Suppressor macrophage treated with lipopolysaccharide for 4 hours (primary cell): ENCODE results near the gene LIPE.
"Not testable (repeated sequence)": the region's sequence is repeated elsewhere in the genome, so short reads cannot be mapped to it uniquely, and the experiment has no call there.

ENCODE experiments used
- DNase-seq: peaks from one replicate; pipeline ENCODE4 v3.0.0-alpha.2; 2020

Gene LIPE, protein sequence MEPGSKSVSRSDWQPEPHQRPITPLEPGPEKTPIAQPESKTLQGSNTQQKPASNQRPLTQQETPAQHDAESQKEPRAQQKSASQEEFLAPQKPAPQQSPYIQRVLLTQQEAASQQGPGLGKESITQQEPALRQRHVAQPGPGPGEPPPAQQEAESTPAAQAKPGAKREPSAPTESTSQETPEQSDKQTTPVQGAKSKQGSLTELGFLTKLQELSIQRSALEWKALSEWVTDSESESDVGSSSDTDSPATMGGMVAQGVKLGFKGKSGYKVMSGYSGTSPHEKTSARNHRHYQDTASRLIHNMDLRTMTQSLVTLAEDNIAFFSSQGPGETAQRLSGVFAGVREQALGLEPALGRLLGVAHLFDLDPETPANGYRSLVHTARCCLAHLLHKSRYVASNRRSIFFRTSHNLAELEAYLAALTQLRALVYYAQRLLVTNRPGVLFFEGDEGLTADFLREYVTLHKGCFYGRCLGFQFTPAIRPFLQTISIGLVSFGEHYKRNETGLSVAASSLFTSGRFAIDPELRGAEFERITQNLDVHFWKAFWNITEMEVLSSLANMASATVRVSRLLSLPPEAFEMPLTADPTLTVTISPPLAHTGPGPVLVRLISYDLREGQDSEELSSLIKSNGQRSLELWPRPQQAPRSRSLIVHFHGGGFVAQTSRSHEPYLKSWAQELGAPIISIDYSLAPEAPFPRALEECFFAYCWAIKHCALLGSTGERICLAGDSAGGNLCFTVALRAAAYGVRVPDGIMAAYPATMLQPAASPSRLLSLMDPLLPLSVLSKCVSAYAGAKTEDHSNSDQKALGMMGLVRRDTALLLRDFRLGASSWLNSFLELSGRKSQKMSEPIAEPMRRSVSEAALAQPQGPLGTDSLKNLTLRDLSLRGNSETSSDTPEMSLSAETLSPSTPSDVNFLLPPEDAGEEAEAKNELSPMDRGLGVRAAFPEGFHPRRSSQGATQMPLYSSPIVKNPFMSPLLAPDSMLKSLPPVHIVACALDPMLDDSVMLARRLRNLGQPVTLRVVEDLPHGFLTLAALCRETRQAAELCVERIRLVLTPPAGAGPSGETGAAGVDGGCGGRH

DNA sequence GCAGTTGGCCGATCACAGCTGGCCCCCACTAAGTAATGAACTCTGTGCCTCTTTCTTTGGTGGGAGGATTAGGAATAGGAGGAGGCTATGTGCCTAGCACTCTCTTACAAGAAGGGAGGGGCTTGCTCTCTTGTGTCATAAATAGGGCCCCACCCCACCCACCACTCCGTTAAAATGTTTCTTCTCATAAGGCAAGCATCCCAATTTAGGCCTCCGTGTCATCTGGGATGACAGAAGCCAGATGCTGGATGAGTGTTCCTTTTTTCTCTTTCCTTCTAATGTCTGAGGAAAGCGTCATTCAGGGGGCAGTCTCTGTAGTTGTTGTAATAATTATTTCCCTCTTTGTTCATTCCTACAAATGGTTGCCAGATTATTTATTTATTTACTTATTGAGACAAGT is at the start of gene LIPE:
Gene LIPE, minus strand, starts transcription at position 76 of the 400 bp plus-strand sequence. CDS start 239 bp downstream, outside the sequence.
- peak; percentile 34 for DNase-seq

DNA sequence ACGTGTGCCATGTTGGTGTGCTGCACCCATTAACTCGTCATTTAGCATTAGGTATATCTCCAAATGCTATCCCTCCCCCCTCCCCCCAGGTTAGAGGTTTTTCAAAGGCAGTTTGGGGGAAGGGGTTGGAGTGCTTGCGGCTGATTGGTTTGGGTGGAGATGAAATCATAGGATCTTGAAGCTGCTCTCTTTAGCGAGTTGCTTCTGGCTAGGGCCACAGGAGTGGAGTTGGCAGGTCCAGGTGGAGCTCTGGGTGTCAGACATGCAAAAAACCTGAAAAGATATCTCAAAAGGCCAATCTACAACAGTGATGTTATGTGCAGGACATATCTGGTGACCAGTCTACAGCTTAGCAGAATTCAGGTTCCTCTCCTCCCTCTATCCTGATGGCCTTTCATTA is 48.2 kb upstream of the LIPE start:
- DNase-seq = no peak

DNA sequence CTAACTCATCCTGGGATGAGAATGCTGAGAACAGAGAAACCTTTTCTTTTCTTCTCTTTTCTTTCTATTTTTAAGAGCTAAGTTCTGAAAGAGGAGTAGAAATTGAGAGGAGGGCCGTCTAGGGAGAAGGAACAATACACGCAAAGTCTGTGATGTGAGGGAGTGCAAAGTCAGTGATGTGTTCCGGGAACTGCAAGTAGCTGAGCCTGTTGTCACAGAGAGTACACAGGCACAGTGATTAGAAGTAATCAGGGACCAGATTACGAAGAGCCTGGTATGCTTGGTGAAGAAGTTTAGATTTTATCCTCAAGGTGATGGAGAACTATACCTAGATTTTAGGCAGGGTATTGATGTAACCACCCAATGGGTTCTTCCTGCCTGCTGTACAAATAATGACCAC is 47.6 kb upstream of the LIPE start:
- no peak for DNase-seq

DNA sequence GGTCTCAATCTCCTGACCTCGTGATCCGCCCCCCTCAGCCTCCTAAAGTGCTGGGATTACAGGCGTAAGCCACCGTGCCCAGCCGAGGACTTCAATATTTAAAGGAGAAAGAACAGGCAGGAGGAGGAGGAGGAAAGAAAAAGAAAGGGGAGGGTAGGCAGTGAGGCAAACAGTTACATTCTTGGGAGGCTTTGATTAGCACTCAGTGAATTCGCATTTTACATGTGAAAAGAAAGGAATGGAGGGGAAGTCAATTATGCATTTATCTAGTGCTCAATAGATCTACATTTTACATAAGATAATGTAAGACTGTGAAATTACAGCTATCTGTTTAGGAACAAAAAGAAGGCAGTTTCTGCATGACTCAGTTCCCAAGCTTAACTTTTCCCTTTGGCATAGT is 46.5 kb upstream of the LIPE start:
- no peak for DNase-seq

DNA sequence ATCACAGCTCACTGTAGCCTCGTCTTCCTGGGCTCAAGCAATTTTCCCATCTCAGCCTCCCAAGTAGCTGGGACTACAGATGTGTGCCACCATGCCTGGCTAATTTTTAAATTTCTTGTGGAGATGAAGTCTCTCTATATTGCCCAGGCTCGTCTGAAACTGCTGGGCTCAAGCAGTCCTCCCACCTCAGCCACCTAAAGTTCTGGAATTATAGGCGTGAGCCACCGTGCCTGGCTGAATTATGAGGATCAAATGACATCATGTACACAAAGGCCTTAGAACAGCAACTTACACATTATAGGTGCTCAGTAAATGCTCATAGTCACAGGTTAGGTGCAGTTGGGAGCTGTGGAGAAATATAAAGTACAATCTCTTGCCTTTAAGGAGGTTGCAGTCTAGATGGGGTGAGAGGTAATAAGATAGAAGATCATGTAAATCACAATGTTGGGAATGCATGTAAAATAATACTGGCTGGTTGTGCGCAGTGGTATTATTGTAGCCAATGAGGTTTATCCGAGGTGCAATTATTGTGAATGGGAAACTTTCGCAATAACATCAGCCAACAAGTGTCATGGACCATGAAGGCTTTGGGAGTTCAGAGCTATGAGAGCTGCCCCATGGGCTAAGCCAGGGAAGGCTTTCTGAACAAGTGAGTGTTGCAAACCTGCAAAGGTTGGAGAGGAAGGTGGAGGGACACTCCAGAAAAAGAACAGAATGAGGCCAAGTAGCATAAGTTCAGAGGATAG is 45.4 kb upstream of the LIPE start:
- DNase-seq = no peak

DNA sequence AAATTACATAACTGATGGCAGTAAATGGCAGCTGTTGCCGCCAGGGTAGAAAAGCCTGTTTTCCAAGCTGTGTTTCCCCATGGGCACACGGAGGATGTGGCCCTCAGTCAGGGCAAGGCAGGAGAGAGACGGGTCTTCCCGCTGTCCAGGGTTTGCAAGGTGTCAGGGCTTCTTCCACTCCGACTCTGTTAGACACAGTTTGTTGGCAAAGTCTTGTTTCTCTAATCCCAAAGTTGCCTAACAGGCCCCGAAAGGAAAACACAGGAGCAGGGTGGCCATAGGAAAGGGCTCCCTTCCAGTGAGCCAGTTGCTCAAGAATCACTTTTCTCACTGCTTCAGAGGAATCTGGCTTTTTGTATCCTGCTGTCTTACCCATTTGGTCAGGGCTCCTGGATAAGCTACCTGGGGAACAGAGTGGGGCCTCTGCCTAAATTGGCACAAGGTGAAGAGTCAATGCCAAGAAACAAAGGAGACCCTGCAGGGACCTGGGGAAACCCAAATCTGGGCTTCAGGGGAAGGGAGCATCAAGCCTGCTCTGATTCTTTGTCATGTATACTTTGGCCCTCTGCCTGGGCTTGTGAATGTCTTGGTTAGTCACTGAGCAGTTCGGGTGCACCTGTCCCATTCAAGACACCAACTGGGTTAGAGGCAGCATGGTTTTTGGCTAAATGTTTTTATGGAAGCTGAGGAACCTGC is 44.5 kb upstream of the LIPE start:
- DNase-seq = no peak

DNA sequence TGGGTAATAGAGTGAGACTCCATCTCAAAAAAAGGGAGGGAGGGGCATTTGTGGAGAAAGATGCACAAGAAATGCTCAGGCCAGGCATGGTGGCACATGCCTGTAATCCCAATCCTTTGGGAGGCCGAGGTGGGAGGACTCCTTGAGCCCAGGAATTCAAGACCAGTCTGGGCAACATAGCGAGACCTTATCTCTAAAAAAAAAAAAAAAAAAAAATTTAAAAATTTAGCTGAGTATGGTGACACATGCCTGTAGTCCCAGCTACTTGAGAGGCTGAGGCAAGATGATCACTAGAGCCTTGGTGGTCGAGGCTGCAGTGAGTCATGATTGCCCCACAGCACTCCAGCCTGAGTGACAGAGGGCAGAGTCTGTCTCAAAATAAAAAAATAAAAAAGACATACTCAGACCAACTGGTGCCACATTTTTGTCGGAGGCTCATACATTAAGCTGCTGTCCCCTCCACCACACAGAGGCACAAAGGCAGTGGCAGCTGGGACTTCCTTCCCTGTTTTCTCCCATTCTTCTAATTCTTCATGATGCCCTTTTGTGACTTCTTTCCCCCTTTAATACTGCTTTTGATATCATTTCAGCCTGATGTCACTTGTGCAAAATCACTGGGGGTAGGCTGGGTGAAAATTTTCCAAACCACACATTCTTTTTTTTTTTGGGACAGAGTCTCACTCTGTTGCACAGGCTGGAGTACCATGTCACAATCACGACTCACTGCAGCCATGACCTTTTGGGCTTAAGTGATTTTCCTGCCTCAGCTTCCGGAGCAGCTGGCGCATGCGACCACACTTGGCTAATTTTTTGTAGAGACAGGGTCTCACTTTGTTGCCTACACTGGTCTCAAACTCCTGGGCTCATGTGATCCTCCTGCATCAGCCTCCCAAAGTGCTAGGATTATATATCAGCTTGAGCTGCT is 42.4 kb upstream of the LIPE start:
- peak; percentile 50 for DNase-seq

DNA sequence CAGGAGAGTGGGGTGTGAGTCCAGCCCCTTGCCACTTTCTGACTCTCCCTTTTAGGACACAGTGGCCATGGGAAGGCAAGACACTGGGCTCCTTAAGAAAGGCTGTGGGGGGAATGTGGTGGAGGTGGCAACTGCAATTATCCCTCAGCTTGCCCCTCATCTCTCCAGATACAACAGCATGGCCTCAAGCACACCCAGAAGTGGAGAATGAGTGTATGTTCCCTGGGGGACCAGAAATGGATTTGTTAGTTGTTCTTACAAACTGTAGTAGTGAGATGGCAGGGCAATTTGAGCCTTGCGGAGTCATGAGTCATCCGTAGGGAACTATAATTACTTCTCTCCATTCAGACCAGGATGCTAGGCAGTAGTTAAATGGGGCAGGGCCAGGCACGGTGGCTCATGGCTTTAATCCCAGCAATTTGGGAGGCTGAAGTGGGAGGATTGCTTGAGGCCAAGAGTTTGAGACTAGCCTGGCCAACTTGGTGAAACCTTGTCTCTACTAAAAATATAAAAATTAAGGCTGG is 41.1 kb upstream of the LIPE start:
- peak; percentile 15 for DNase-seq

DNA sequence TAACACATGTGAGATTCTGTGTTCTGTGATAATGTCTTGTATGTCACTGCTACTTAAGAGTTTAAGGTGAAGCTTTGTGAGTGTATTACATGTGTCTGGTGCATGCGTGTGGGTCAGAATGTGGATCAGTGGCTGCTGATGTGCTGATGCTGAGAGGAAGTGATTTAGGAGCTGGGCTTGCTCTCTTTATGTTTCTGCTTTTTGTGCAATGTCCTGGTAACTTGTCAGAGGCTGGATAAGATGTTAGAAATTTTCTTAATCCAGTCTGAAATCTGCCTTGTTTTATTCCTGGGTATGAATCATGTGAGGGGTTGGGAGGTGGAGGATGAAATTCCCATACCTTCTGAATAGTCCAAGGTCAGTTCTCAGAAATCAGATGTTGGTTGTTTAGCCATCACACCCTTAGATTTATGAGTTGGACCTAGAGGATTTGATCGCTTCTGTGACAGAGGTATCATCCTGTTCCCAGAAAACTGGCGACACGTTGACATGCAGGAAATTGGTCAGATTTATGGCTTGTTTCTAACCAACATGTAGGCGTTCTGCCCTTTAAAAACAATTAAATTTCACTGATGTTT is 40.1 kb upstream of the LIPE start:
- DNase-seq = peak; percentile 46

DNA sequence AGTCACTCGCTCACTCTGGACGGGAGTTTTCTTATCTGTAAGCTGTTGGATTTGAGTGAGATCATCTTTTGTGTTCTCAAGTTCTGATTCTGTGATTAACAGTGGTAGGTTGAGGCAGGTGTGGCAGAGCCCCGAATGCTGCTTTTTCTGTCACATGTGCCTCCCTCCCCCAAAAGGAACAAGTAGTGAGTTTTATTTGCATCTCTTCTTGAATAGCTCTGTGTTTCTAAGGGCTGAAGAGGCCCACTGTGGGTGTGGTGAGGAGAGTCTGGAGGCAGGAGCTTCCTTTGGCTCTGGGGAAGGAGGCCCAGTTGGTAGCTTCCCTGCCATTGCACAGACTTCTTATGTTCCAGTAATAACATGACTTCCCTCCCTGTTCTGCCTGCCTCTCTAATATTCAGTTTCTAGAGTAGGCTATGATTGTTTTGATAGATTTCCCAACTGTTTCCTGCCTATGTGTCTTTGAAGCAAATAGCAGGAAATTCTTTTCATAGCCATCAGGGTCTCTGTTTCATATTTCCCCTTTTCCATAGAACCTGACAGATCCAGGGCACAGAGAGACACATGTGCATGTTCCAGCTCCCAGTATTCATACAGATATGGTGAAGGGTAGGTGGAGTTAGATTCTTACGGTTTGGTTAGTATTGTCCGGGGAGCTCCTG is 39.5 kb upstream of the LIPE start:
- DNase-seq = peak; percentile 45

DNA sequence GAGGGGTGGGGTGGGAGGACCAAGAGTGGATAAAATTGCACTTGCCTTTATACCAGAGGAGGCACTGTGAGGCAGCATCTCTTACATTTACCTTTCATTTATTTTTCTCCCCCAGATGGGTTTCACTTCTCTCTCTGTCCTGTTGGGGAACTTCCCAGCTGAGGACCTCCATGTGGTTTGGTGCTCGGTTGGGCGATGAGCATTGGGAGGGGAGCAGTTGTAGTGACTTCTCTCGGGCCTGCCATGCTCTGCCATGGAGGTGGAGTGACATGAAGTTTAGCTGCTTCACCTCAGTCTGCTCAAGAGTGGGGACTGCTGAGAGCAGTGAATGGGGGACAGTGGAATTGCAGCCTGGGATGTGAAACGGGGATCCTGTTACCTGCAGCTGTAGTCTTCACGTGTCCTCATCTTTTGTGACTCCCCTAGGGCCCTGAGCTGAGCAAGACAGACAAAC is 38.7 kb upstream of the LIPE start:
- DNase-seq = peak; percentile 39

DNA sequence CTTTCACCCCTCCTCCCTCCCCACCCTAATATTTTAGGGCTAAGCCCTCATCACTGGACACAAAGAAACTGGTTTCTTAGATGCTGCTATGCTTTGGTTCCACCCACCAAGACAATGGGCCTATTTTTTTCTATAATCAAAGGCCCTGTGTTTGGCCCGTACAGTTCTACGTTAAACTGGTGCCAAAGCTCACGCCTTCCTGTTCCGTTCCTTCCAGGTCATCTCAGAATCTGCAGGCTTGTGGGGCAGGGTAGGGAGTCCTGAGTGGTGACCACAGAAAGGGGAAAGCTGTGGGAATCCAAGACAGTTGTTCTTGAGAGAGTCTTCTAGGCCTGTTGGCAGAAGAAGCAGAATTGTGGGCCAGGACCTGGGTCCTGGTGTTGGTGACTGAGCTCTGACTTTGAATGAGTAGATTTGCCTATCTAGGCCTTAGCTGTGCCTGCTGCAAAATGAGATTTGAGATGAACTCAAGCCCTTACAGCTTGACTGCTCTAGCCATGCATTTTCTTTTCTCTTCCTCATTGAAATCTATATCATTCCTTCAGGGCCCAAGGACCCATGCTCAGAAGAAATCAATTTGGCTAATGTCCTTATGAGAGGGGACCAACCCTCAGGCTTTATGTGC is 34.6 kb upstream of the LIPE start:
- DNase-seq = no peak

DNA sequence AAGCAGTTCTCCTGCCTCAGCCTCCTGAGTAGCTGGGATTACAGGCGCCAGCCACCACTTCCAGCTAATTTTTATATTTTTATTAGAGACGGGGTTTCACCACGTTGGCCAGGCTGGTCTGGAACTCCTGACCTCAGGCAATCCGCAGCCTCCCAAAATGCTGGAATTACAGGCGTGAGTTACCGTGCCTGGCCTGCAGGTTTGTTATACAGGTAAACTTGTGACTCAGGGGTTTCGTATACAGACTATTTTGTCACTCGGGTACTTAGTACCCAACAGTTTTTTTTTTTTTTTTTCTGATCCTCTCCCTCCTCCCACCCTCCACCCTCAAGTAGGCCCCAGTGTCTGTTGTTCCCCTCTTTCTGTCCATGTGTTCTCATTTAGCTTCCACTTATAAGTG is 34.0 kb upstream of the LIPE start:
- not testable (repeated sequence) for DNase-seq

DNA sequence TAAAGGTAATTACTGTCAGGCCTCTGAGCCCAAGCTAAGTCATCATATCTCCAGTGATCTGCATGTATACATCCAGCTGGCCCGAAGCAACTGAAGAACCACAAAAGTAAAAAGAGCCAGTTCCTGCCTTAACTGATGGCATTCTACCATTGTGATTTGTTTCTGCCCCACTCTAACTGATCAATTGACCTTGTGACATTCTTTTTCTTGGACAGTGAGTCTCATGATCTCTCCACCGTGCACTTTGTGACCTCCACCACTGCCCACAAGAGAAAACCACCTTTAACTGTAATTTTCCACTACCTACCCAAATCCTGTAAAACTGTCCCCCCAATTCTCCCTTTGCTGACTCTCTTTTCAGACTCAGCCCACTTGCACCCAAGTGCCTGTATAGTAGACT is 32.7 kb upstream of the LIPE start:
- DNase-seq = no peak

DNA sequence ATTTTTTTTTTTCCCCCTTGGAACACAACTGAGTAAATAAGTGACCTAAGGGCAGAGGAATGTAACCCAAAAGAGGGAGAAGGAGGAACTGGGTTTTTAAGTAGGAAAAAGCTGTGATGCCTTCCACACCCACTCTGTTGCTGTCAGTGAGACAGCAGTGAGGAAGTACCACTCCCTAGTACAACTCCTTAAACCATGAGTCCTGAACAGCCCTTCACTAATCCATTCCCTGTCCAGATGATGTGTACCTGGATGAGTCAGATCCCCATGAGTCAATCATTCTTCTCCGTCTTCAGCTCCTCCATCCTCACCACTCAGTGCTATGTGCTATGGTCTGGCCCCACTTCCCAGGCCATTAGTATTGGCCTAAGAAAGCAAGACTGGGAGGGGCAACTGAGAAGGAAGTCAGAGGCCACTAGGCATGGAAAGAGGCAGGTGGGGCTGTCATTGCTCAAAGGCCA is 28.5 kb upstream of the LIPE start:
- peak; percentile 56 for DNase-seq

DNA sequence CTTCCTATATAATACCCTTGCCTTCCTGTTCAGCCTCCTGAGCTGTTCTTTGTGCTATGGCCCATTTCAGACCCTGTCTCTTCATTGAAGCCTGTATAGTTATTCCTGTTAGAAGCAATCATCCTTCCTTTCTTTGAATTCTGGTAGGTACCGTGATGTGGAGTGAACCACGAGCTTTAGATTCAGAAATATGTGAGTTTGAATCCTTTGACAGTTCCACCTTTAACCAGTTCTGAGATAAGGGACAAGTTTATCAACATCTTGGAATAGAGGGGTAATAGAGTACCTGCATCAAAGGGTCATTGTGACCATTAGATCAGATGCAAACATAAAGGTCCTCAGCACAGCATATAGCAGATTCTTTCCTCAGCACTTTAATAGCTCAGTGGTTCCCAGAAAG is 27.9 kb upstream of the LIPE start:
- DNase-seq = no peak

DNA sequence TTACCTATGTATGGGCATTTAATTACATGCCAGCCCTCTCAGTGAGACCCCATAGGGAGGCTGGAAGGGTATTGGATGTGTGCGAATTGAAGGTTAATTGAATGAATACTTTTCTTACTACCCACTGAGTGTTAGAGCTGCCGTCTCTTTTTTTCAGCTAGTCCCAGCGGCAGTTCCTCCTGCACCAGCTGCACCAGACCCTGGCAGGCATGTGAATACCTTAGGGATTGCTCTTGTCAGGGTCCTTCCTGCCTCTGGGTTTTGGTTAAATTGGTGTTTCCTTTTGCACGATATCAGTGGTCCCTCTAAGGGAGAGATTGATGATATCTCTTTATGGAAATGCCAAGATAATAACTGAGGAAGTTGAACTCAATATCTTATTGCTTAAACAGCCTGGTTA is 25.4 kb upstream of the LIPE start:
- DNase-seq = no peak

DNA sequence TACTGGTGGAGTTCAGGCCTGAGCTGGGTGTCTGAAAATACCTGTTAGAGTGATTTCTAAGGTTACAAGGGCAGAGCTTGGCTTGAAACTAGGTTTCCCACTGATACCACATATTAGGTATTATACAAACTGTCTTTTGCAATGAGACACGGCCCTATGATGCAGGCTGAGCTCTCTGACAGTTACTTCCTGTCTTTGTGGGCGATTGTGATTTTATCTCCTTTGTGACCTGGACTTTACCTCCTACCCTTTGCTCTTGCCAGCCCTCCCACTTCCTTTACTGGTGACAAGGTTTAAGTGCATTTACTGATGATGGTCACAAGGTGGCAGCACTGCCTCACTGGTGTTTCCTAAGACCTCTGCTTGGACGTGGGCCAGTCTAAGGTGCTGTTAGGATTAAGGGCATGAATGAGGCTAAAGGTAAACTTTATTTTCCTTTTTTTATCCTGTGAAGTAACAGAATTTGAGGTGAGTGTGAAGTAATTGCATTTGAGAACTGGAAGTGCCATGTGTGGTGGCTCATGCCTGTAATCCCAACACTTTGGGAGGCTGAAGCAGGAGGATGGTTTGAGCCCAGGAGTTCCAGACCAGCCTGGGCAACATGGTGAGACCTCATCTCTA is 23.2 kb upstream of the LIPE start:
- peak; percentile 84 for DNase-seq

DNA sequence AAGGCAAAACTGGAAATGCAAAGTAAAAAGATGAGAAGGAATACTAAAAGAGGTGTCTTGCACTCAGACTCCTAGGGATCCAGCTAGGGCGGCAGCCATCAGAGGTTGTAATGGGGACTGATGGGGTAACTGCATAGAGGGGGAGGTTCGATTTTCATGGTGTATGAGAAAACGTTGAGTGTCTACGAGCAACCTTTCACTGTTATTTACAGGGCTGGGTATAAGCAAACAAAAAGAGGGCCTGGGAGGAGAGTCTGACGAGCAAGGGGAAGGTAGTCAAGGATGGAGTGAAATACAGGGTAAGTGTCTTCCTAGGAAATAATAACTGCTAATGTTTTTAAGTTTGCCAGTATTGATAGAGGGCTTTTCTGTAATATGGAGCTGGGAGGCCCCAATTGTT is 21.1 kb upstream of the LIPE start:
- DNase-seq = not testable (repeated sequence)
